ENCODE results near the gene PEX13.

DNA sequence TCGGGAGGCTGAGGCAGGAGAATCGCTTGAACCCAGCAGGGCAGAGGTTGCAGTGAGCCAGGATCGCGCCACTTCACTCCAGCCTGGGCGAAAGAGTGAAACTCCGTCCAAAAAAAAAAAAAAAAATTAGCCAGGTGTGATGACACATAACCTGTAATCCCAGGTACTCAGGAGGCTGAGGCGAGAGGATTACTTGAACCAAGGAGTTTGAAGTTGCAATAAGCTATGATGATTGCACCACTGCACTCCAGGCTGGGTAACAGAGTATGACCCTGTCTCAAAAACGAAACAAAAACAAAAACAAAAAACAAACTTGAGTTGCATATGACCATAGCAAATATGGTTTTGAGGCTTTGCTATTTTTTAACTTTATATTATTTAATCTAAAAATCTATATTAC lies 74.0 kb downstream of the PEX13 start:
- TF ChIP-seq, protein P1, sequence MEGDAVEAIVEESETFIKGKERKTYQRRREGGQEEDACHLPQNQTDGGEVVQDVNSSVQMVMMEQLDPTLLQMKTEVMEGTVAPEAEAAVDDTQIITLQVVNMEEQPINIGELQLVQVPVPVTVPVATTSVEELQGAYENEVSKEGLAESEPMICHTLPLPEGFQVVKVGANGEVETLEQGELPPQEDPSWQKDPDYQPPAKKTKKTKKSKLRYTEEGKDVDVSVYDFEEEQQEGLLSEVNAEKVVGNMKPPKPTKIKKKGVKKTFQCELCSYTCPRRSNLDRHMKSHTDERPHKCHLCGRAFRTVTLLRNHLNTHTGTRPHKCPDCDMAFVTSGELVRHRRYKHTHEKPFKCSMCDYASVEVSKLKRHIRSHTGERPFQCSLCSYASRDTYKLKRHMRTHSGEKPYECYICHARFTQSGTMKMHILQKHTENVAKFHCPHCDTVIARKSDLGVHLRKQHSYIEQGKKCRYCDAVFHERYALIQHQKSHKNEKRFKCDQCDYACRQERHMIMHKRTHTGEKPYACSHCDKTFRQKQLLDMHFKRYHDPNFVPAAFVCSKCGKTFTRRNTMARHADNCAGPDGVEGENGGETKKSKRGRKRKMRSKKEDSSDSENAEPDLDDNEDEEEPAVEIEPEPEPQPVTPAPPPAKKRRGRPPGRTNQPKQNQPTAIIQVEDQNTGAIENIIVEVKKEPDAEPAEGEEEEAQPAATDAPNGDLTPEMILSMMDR (IDR thresholded peaks at IDR 0.05) = no peak
- TF ChIP-seq POLR2A (IDR thresholded peaks at IDR 0.05) = no peak
